Measurements from ENCODE around the gene TMBIM1. TPM values are rescaled to one million over a fixed set of nuclear protein-coding genes. Genes with fewer than 3 reads are reported as not detected.

TMBIM1 gene
- polyA plus RNA-seq, 4 donors: 112 to 328 (median 155) TPM

DNA sequence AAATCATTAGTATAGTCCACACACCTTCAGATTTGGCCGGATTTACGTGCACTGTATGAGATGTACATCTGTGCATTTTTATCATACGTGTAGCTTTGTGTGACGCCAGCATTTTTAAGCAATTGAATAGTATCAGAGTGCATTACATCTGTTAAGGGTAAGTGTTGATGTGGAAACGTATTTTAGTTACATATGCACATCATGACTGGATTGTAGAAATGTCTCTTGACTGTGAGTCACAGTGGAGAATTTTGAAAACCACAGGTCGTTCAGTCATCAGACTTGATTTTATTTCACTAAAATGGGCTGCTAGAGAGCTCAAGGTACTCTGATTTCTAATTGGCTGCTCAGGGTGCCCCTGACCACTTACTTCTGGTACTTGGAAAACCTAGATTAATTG lies 36.9 kb downstream of the TMBIM1 start:
- peaks cover 0 to 6% (median 0%) of the 10 kb centered on the region in 3 donors for H3K4me1 ChIP-seq (ENCODE audit: control insufficient read depth in 3 of 3, insufficient read depth in 2 of 3, low read depth in 1 of 3, low read length in 2 of 3)
- no peak overlapping the region for H3K4me3 ChIP-seq (ENCODE audit: low read depth in 1 of 3, low read length in 3 of 3)
- DNase-seq (no peak), FAIRE-seq (no peak)
- no peaks in the 10 kb centered on the region for H3K9me3 ChIP-seq (ENCODE audit: control insufficient read depth in 2 of 2, insufficient read depth in 1 of 2, low read depth in 1 of 2, low read length in 1 of 2)
- H3K27ac ChIP-seq (ENCODE audit: low read depth in 1 of 3, low read length in 2 of 3): no peak overlapping the region
- no peaks in the 10 kb centered on the region for H3K27me3 ChIP-seq (ENCODE audit: control insufficient read depth in 3 of 3, insufficient read depth in 3 of 3, low read length in 3 of 3)
- WGBS, 3 donors: 71 to 92% (median 84%) methylated on average over 6 of the region's 6 CpGs
- peaks cover 12 to 52% (median 31%) of the 10 kb centered on the region in 3 donors for H3K36me3 ChIP-seq (ENCODE audit: control insufficient read depth in 3 of 3, insufficient read depth in 2 of 3, low read depth in 1 of 3, low read length in 3 of 3)

DNA sequence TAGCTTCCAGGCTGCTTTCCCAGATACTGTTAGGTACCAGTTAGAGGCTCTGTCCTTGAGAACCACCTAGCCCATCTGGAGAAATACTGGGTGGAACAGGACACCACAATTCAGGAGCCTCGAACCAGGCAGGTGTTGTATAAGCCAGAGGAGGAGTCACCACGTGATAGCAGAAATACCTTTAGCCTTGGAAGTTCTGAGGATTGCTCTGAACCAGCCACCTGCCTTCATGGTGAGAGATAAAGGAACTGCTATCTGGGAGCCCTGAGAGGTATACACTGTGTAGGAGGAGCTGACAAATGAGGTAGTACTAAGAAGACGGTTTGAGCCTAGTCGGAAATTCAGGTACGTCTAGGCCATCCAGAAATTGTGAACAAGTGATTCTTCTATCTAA lies 39.1 kb downstream of the TMBIM1 start:
- DNase-seq: peak in 1 of 2 donors; percentile 61
- no peak overlapping the region for H3K27ac ChIP-seq (ENCODE audit: low read depth in 1 of 3, low read length in 2 of 3)

DNA sequence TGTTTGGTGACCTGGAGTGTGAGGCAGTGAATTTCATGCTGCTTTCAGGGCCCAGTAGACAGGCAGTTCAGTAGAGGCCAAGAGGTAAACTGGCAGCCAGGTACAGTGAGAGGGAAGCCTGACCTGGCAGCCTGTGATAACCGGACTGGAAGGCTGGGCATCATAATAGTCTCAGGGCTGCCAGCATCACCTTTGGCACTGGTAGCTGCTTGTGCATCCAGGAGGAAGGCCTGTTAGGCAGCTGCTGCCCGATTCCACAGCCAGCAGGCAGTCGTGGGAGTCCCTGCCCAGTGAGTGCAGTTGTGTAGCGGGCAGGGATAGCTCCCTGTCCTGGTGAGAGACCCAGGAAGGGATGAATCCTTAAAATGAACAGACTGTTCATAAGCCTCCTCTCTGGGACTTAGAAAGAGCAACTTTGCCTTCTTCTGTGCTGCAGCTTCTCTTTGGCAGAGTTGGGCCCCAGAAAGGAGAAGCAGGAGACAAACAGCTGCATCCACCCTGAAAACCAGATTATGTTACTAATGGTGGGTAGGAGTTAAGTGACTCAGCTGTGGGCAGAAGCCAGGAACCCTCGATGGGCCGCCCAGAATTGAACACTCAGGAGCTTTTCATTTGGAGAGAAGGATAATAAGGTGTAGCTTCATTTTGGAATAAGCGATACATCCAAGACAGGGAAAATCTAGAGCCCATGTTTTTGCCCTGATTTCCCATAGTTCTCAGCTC lies 39.6 kb downstream of the TMBIM1 start:
- H3K4me3 ChIP-seq (ENCODE audit: low read depth in 1 of 3, low read length in 3 of 3): no peak overlapping the region
- no peaks in the 10 kb centered on the region for H3K9me3 ChIP-seq (ENCODE audit: control insufficient read depth in 2 of 2, insufficient read depth in 1 of 2, low read depth in 1 of 2, low read length in 1 of 2)
- peaks cover 0 to 3% (median 0%) of the 10 kb centered on the region in 3 donors for H3K4me1 ChIP-seq (ENCODE audit: control insufficient read depth in 3 of 3, insufficient read depth in 2 of 3, low read depth in 1 of 3, low read length in 2 of 3)
- H3K27me3 ChIP-seq (ENCODE audit: control insufficient read depth in 3 of 3, insufficient read depth in 3 of 3, low read length in 3 of 3): no peaks in the 10 kb centered on the region
- FAIRE-seq (no peak), DNase-seq (no peak)
- H3K36me3 ChIP-seq (ENCODE audit: control insufficient read depth in 3 of 3, insufficient read depth in 2 of 3, low read depth in 1 of 3, low read length in 3 of 3): peaks cover 33 to 76% (median 45%) of the 10 kb centered on the region in 3 donors
- 63 to 75% (median 74%) methylated on average over 7 of the region's 7 CpGs for WGBS, 3 donors
- H3K27ac ChIP-seq (ENCODE audit: low read depth in 1 of 3, low read length in 2 of 3): no peak overlapping the region

More for the DNA sequence above, 39.1 kb downstream of the TMBIM1 start:
- Histone ChIP-seq H3K36me3 (ENCODE audit: control insufficient read depth in 3 of 3, insufficient read depth in 2 of 3, low read depth in 1 of 3, low read length in 3 of 3) (peaks cover 27 to 71% (median 43%) of the 10 kb centered on the region in 3 donors), H3K9me3 (ENCODE audit: control insufficient read depth in 2 of 2, insufficient read depth in 1 of 2, low read depth in 1 of 2, low read length in 1 of 2) (no peaks in the 10 kb centered on the region), H3K27me3 (ENCODE audit: control insufficient read depth in 3 of 3, insufficient read depth in 3 of 3, low read length in 3 of 3) (no peaks in the 10 kb centered on the region), H3K4me1 (ENCODE audit: control insufficient read depth in 3 of 3, insufficient read depth in 2 of 3, low read depth in 1 of 3, low read length in 2 of 3) (peaks cover 0 to 3% (median 0%) of the 10 kb centered on the region in 3 donors), H3K4me3 (ENCODE audit: low read depth in 1 of 3, low read length in 3 of 3) (no peak overlapping the region)
- 17 to 63% (median 37%) methylated on average over 5 of the region's 5 CpGs for WGBS, 3 donors
- FAIRE-seq: no peak

DNA sequence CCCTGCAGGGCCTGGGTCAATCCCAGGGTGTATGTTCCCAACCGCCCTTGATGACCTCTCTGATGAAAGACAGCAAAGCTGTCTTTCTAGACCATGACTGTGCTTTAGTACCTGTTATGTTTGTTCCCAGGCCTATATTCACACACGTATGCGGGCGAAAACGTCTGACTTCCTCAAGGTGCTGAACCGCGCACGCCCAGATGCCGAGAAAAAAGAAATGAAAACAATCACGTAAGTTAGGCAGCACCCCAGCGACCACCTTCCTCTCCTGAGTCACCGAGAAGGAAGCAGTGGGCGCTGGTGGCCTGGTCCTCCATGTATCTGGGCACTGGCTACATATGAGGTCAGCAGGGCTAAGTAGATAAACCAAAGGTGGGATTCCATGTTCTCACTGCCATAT lies 42.6 kb downstream of the TMBIM1 start:
- Histone ChIP-seq H3K36me3 (ENCODE audit: control insufficient read depth in 3 of 3, insufficient read depth in 2 of 3, low read depth in 1 of 3, low read length in 3 of 3) (peaks cover 41 to 86% (median 49%) of the 10 kb centered on the region in 3 donors), H3K4me1 (ENCODE audit: control insufficient read depth in 3 of 3, insufficient read depth in 2 of 3, low read depth in 1 of 3, low read length in 2 of 3) (peaks cover 0 to 5% (median 0%) of the 10 kb centered on the region in 3 donors)
- FAIRE-seq: no peak

DNA sequence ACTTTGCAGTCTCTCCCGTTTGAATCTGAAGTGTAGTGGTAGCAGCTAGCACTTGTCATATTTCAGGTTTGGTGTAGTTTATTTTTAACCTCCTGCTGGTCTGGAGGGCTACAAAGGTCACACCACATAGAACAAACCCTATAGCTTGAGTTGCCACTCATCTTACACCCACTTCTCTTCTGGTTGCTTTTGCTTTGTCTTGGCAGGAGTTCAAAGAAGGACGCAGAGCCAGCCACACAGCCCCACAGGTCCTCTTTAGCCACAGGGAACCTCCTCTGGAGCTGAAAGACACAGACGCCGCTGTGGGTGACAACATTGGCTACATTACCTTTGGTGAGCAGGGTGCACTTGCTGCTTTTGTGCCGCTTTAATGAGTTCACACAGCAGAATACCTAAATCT lies 47.1 kb downstream of the TMBIM1 start:
- H3K27me3 ChIP-seq (ENCODE audit: control insufficient read depth in 3 of 3, insufficient read depth in 3 of 3, low read length in 3 of 3): no peaks in the 10 kb centered on the region
- FAIRE-seq (no peak), DNase-seq (no peak)
- H3K36me3 ChIP-seq (ENCODE audit: control insufficient read depth in 3 of 3, insufficient read depth in 2 of 3, low read depth in 1 of 3, low read length in 3 of 3): peaks cover 33 to 67% (median 45%) of the 10 kb centered on the region in 3 donors
- no peak overlapping the region for H3K4me3 ChIP-seq (ENCODE audit: low read depth in 1 of 3, low read length in 3 of 3)
- whole genome bisulfite sequencing, 3 donors: 60 to 77% (median 69%) methylated on average over 5 of the region's 5 CpGs
- no peak overlapping the region for H3K27ac ChIP-seq (ENCODE audit: low read depth in 1 of 3, low read length in 2 of 3)
- peaks cover 0 to 6% (median 0%) of the 10 kb centered on the region in 3 donors for H3K4me1 ChIP-seq (ENCODE audit: control insufficient read depth in 3 of 3, insufficient read depth in 2 of 3, low read depth in 1 of 3, low read length in 2 of 3)
- H3K9me3 ChIP-seq (ENCODE audit: control insufficient read depth in 2 of 2, insufficient read depth in 1 of 2, low read depth in 1 of 2, low read length in 1 of 2): no peaks in the 10 kb centered on the region

More for the DNA sequence above, 42.6 kb downstream of the TMBIM1 start:
- no peak overlapping the region for H3K27ac ChIP-seq (ENCODE audit: low read depth in 1 of 3, low read length in 2 of 3)
- H3K27me3 ChIP-seq (ENCODE audit: control insufficient read depth in 3 of 3, insufficient read depth in 3 of 3, low read length in 3 of 3): no peaks in the 10 kb centered on the region
- no peak for DNase-seq
- no peaks in the 10 kb centered on the region for H3K9me3 ChIP-seq (ENCODE audit: control insufficient read depth in 2 of 2, insufficient read depth in 1 of 2, low read depth in 1 of 2, low read length in 1 of 2)
- 93 to 96% (median 94%) methylated on average over 13 of the region's 13 CpGs for WGBS, 3 donors
- no peak overlapping the region for H3K4me3 ChIP-seq (ENCODE audit: low read depth in 1 of 3, low read length in 3 of 3)

DNA sequence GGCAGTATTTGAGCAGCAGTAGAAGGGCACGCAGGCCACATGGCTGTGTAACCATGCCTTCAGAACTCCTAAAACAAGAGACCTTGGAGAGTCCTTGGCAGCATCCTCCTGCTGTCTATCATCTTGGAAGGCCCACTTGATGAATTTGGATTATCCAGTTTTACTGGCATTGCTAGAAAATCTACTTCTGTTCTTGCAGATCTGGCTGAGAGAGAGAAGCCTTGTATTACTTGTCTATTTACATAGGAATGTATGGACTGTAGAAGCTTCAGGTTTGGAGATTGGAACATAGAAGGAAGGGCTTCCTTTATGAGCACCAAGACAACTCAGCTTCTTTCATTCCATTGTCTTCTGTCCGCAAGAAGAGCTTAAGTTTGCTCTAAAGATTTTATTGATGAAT lies 47.6 kb downstream of the TMBIM1 start:
- Histone ChIP-seq H3K27ac (ENCODE audit: low read depth in 1 of 3, low read length in 2 of 3) (no peak overlapping the region), H3K36me3 (ENCODE audit: control insufficient read depth in 3 of 3, insufficient read depth in 2 of 3, low read depth in 1 of 3, low read length in 3 of 3) (peaks cover 29 to 68% (median 45%) of the 10 kb centered on the region in 3 donors), H3K27me3 (ENCODE audit: control insufficient read depth in 3 of 3, insufficient read depth in 3 of 3, low read length in 3 of 3) (no peaks in the 10 kb centered on the region), H3K4me1 (ENCODE audit: control insufficient read depth in 3 of 3, insufficient read depth in 2 of 3, low read depth in 1 of 3, low read length in 2 of 3) (peaks cover 0 to 6% (median 0%) of the 10 kb centered on the region in 3 donors), H3K4me3 (ENCODE audit: low read depth in 1 of 3, low read length in 3 of 3) (no peak overlapping the region), H3K9me3 (ENCODE audit: control insufficient read depth in 2 of 2, insufficient read depth in 1 of 2, low read depth in 1 of 2, low read length in 1 of 2) (no peaks in the 10 kb centered on the region)
- DNase-seq (no peak), FAIRE-seq (no peak)
- 93 to 100% (median 96%) methylated on average over 2 of the region's 2 CpGs for WGBS, 3 donors

DNA sequence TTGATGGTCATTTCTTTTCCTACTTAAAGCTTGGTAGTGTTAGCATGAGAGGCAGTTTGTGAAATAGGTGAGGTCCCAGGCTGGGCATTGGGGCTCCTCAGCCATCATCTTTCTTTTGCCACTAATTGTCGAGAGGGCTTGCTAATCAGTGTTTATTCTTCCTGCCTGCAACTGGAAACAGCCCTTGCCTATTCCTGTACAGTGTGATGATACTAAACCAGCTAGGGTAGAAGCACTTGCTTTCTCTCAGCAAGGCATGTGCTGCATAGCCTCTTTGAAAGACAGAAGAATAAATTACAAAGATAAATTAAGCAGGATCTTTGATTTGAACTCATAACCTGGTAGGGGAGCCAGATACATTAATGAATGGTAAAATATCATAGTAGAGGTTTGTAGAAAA lies 48.1 kb downstream of the TMBIM1 start:
- WGBS, 3 donors: 64 to 95% (median 67%) methylated on average over 1 of the region's 1 CpG
- peaks cover 24 to 68% (median 44%) of the 10 kb centered on the region in 3 donors for H3K36me3 ChIP-seq (ENCODE audit: control insufficient read depth in 3 of 3, insufficient read depth in 2 of 3, low read depth in 1 of 3, low read length in 3 of 3)
- DNase-seq (no peak), FAIRE-seq (no peak)
- peaks cover 0 to 8% (median 2%) of the 10 kb centered on the region in 3 donors for H3K4me1 ChIP-seq (ENCODE audit: control insufficient read depth in 3 of 3, insufficient read depth in 2 of 3, low read depth in 1 of 3, low read length in 2 of 3)
- no peaks in the 10 kb centered on the region for H3K27me3 ChIP-seq (ENCODE audit: control insufficient read depth in 3 of 3, insufficient read depth in 3 of 3, low read length in 3 of 3)
- H3K27ac ChIP-seq (ENCODE audit: low read depth in 1 of 3, low read length in 2 of 3): no peak overlapping the region
- no peaks in the 10 kb centered on the region for H3K9me3 ChIP-seq (ENCODE audit: control insufficient read depth in 2 of 2, insufficient read depth in 1 of 2, low read depth in 1 of 2, low read length in 1 of 2)
- H3K4me3 ChIP-seq (ENCODE audit: low read depth in 1 of 3, low read length in 3 of 3): no peak overlapping the region

DNA sequence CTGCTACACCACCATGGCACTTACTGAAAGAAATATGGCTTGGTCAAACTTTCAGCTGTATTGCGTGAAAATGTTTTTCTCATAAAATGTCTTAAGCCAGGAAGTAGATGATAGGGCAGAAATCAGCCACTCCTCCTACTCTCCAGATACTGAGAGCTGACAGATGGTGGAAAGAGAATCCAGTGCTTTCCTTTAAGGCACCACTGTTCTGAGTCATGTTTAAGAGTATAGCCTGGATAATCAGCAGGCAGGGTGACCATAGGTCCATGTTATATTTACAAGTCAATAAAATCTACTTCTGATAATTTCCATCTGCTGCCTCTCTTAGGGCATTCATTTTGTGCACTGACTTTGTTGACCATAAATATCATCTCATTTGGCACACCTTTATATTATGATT lies 53.4 kb downstream of the TMBIM1 start:
- FAIRE-seq: no peak
- WGBS, 3 donors: 54 to 72% (median 55%) methylated on average over 1 of the region's 1 CpG
- H3K4me3 ChIP-seq (ENCODE audit: low read depth in 1 of 3, low read length in 3 of 3): no peak overlapping the region
- no peaks in the 10 kb centered on the region for H3K9me3 ChIP-seq (ENCODE audit: control insufficient read depth in 2 of 2, insufficient read depth in 1 of 2, low read depth in 1 of 2, low read length in 1 of 2)
- no peaks in the 10 kb centered on the region for H3K27me3 ChIP-seq (ENCODE audit: control insufficient read depth in 3 of 3, insufficient read depth in 3 of 3, low read length in 3 of 3)
- DNase-seq: peak; percentile 52 to 80
- peaks cover 13 to 47% (median 35%) of the 10 kb centered on the region in 3 donors for H3K36me3 ChIP-seq (ENCODE audit: control insufficient read depth in 3 of 3, insufficient read depth in 2 of 3, low read depth in 1 of 3, low read length in 3 of 3)
- peak overlapping the region in 2 of 3 donors; percentile 15 to 69 for H3K27ac ChIP-seq (ENCODE audit: low read depth in 1 of 3, low read length in 2 of 3)
- H3K4me1 ChIP-seq (ENCODE audit: control insufficient read depth in 3 of 3, insufficient read depth in 2 of 3, low read depth in 1 of 3, low read length in 2 of 3): peaks cover 0 to 12% (median 2%) of the 10 kb centered on the region in 3 donors

Data from small intestine (tissue), 7 donors.